Measurements from ENCODE around the gene SPATA2L. TPM values are rescaled to one million over a fixed set of nuclear protein-coding genes. Genes with fewer than 3 reads are reported as not detected.

The SPATA2L gene
- total and polyA plus RNA-seq, 2 of the 13 experiments (the other 11 are each of a cell fraction or from before 2014, with no cell fraction given) = 9.1 to 20.7 TPM

- TF ChIP-seq ZNF770 (CRISPR knock-in tag; IDR thresholded peaks at IDR 0.05) (no peak), ZNF569 (CRISPR knock-in tag; IDR thresholded peaks at IDR 0.05; ENCODE audit: borderline replicate concordance) (no peak), NRL (CRISPR knock-in tag; IDR thresholded peaks at IDR 0.05; ENCODE audit: borderline replicate concordance) (peak; percentile 68), SATB2 (CRISPR knock-in tag; IDR thresholded peaks at IDR 0.05) (0 out of 2 replicates have a peak, but pooled peaks have one; percentile 66), ZNF776 (CRISPR knock-in tag; IDR thresholded peaks at IDR 0.05) (peak; percentile 78), ZC3H4 (CRISPR knock-in tag; IDR thresholded peaks at IDR 0.05; ENCODE audit: borderline replicate concordance) (no peak), DNMT3B (CRISPR knock-in tag; conservative IDR thresholded peaks at IDR 0.05) (no peak), KMT2A (CRISPR knock-in tag; IDR thresholded peaks at IDR 0.05) (peak; percentile 55), NAIF1 (CRISPR knock-in tag; IDR thresholded peaks at IDR 0.05; ENCODE audit: borderline replicate concordance) (no peak; the same call in 1 of the 2 replicates), BRCA1 (CRISPR knock-in tag; IDR thresholded peaks at IDR 0.05) (no peak), NR3C1 (CRISPR knock-in tag; IDR thresholded peaks at IDR 0.05) (no peak), MBNL3 (CRISPR knock-in tag; conservative IDR thresholded peaks at IDR 0.05) (no peak), ZNF614 (CRISPR knock-in tag; IDR thresholded peaks at IDR 0.05; ENCODE audit: borderline replicate concordance) (peak; percentile 77; the same call in 1 of the 2 replicates), HIC2 (CRISPR knock-in tag; IDR thresholded peaks at IDR 0.05; ENCODE audit: low read depth) (no peak; the same call in 1 of the 2 replicates), TOE1 (CRISPR knock-in tag; IDR thresholded peaks at IDR 0.05) (peak; percentile 29; the same call in 1 of the 2 replicates), POLR2A (IDR thresholded peaks at IDR 0.05; ENCODE audit: insufficient read depth in 1 of 2, low read depth in 2 of 2, low read length in 2 of 2) (peak in 1 of 2 experiments; percentile 13; a peak in 2 of 4 replicates), HMGXB3 (CRISPR knock-in tag; IDR thresholded peaks at IDR 0.05; ENCODE audit: borderline replicate concordance) (no peak), ZEB1 (IDR thresholded peaks at IDR 0.05; ENCODE audit: insufficient replicate concordance, low read depth) (no peak), MATR3 (CRISPR knock-in tag; IDR thresholded peaks at IDR 0.05) (no peak), ZNF792 (CRISPR knock-in tag; IDR thresholded peaks at IDR 0.05) (no peak; the same call in none of the 2 replicates), SIN3B (IDR thresholded peaks at IDR 0.05; ENCODE audit: low read length) (no peak)
These were observed 668 bp downstream of the SPATA2L start (continued) for GRCh38 chr16:89700649-89701424.
